Body of pancreas (tissue), 4 donors: ENCODE data around the gene CASP9. TPM values are rescaled to one million over a fixed set of nuclear protein-coding genes. Genes with fewer than 3 reads are reported as not detected.
"Not testable (repeated sequence)": the region's sequence is repeated elsewhere in the genome, so short reads cannot be mapped to it uniquely, and the experiment has no call there.

Experiments used
- ATAC-seq: fragments of 150-250 bp; one replicate; pipeline ENCODE4 v1.9.1; 2016
- DNase-seq, 4 donors: peaks; one replicate each; pipeline ENCODE4 v3.0.0-alpha.2; 2019
- H3K27ac ChIP-seq, 4 donors: fragments of 200-600 bp; sonication (generic); 1 replicate in 3 of 4; 2 replicates in 1 of 4; pipeline versions ENCODE4 v1.5.1 to v1.6.1; 2016 to 2019; ENCODE audit warnings: mild to moderate bottlenecking in 1 of 4, mixed read lengths in 1 of 4, moderate library complexity in 1 of 4
- H3K27me3 ChIP-seq, 2 donors: fragments of 200-600 bp; sonication (generic); one replicate each; pipeline ENCODE4 v1.6.0; 2016; ENCODE audit warnings: mild to moderate bottlenecking in 1 of 2
- H3K36me3 ChIP-seq, 2 donors: fragments of 200-600 bp; sonication (generic); replicated peaks in 1 of 2; 2 replicates each; pipeline ENCODE4 v1.5.1; 2016; ENCODE audit warnings: low read depth in 2 of 2; ENCODE audit not compliant: insufficient read depth in 1 of 2
- H3K4me1 ChIP-seq: fragments of 200-600 bp; sonication (generic); one replicate; pipeline ENCODE4 v1.6.0; 2016
- H3K4me3 ChIP-seq, 2 donors: fragments of 200-600 bp; sonication (generic); 1 replicate in 1 of 2; 2 replicates in 1 of 2; pipeline ENCODE4 v1.5.1; 2016 to 2019
- H3K9me3 ChIP-seq, 3 donors: fragments of 200-600 bp; sonication (generic); 1 replicate in 2 of 3; 2 replicates in 1 of 3; pipeline ENCODE4 v1.5.1; 2016
- POLR2A ChIP-seq, 3 donors: fragments of 450-650 bp; IDR thresholded peaks; one replicate each; pipeline ENCODE4 v1.6.1; 2016; ENCODE audit warnings: antibody characterized with exemption in 3 of 3, mild to moderate bottlenecking in 2 of 3
- WGBS, 2 donors: methylation state at CpG; one replicate each; pipeline ENCODE4 v1.1.5; 2017; 5-methylcytosine and 5-hydroxymethylcytosine counted together
- intact Hi-C: fragments of 100-400 bp; cut with DNase I; formaldehyde crosslinking; loops from one replicate; pipeline ENCODE4 v1.15.1; 2023
- total RNA-seq, 2 donors: library from RNA; depleted of rRNA; stranded (reverse); fragments of >200 nt; gene quantifications; one replicate each; pipeline ENCODE4 v1.1.0, GENCODE V29; 2016
- TF ChIP-seq, protein P1 (sequence below), 7 experiments: fragments of 450-650 bp in 4 of 7; fragments of 200-600 bp in 3 of 7; sonication (generic) in 3 of 7; IDR thresholded peaks; one replicate each; pipeline ENCODE4 v1.5.1; 2016 to 2019; ENCODE audit warnings: antibody characterized with exemption in 7 of 7

CASP9 gene
- total RNA-seq, 2 donors from 2014 or later, result 12.9 to 21.5 TPM

DNA sequence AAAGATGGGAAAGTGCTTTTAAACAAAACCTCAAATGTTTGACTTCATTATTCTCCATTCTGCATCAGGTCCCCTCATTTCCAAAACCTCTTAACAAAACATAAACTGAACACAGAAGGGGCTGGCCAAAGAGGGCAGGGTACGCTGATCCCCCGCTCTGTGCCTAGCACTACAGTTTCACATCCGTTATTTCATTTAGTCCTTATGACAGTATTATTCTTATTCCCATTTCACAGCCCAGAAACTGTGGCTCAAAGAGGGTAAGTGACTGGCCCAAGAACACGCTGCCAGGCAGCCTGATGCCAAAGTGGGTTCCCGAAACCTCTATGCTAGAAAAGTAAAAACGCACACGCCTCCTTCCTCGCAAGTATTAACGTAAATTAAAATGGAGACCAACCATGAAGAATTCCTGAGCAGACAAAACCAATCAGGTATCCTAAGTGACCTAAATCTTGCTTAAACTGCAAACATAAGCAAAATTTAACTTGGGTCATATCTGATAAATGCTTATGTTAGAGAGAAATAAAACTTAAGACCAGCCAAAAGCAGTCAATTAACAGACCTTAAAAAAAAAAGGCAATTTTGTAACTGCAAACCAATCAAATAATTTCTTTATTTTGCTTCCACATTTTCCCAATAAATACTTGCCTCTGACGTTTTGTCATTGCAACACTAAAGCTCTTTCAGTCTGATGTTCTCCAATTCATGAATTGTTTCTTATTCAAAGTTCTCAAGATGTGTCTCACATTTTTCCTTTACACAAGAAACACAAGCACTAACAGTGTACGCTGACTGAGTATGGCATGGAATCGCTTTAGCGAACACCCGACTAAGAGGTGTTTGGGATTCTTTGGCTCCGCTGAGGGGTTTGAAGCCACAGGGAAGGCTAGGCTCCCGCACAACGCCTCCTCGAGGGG, 653 bp downstream of the CASP9 start:
- Histone ChIP-seq H3K27ac (peak overlapping the region; percentile 94 to 99 (median 98)), H3K36me3 (no peaks in the 10 kb centered on the region), H3K4me3 (peak overlapping the region; percentile 5 to 11), H3K27me3 (no peaks in the 10 kb centered on the region), H3K9me3 (no peaks in the 10 kb centered on the region), H3K4me1 (peaks cover 31% of the 10 kb centered on the region)
- DNase-seq (no peak), ATAC-seq (no peak)
- WGBS, 2 donors, result 36 to 38% methylated on average over 15 to 16 of the region's 18 CpGs
- TF ChIP-seq, protein P1, sequence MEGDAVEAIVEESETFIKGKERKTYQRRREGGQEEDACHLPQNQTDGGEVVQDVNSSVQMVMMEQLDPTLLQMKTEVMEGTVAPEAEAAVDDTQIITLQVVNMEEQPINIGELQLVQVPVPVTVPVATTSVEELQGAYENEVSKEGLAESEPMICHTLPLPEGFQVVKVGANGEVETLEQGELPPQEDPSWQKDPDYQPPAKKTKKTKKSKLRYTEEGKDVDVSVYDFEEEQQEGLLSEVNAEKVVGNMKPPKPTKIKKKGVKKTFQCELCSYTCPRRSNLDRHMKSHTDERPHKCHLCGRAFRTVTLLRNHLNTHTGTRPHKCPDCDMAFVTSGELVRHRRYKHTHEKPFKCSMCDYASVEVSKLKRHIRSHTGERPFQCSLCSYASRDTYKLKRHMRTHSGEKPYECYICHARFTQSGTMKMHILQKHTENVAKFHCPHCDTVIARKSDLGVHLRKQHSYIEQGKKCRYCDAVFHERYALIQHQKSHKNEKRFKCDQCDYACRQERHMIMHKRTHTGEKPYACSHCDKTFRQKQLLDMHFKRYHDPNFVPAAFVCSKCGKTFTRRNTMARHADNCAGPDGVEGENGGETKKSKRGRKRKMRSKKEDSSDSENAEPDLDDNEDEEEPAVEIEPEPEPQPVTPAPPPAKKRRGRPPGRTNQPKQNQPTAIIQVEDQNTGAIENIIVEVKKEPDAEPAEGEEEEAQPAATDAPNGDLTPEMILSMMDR (IDR thresholded peaks at IDR 0.05), result no peak
- TF ChIP-seq POLR2A (IDR thresholded peaks at IDR 0.05), result no peak
- intact Hi-C loops, result no loop called here

DNA sequence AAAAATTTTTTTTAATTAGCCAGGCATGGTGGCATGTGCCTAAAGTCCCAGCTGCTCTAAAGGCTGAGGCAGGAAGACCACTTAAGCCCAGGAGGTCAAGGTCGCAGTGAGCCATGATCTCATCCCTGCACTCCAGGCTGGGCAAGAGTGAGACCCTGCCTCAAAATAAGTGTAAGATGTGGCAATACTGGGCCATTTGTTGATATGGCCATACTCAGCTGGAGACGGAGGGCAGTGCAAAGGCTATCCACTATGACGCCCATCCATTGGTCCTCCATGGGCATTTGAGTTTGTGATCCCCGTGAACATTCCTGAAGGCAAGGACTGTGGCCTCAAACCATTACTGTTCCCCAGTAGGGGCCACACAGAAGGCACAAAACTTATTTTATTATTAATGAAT, 1.5 kb downstream of the CASP9 start:
- Histone ChIP-seq H3K27me3 (no peaks in the 10 kb centered on the region), H3K4me3 (no peak overlapping the region), H3K4me1 (peaks cover 23% of the 10 kb centered on the region), H3K27ac (no peak overlapping the region), H3K36me3 (no peaks in the 10 kb centered on the region), H3K9me3 (no peaks in the 10 kb centered on the region)
- DNase-seq (no peak), ATAC-seq (no peak)
- TF ChIP-seq, protein P1 (IDR thresholded peaks at IDR 0.05), result no peak
- TF ChIP-seq POLR2A (IDR thresholded peaks at IDR 0.05), result no peak
- intact Hi-C loops, result no loop called here
- 90 to 97% methylated on average over 4 of the region's 4 CpGs for WGBS, 2 donors

DNA sequence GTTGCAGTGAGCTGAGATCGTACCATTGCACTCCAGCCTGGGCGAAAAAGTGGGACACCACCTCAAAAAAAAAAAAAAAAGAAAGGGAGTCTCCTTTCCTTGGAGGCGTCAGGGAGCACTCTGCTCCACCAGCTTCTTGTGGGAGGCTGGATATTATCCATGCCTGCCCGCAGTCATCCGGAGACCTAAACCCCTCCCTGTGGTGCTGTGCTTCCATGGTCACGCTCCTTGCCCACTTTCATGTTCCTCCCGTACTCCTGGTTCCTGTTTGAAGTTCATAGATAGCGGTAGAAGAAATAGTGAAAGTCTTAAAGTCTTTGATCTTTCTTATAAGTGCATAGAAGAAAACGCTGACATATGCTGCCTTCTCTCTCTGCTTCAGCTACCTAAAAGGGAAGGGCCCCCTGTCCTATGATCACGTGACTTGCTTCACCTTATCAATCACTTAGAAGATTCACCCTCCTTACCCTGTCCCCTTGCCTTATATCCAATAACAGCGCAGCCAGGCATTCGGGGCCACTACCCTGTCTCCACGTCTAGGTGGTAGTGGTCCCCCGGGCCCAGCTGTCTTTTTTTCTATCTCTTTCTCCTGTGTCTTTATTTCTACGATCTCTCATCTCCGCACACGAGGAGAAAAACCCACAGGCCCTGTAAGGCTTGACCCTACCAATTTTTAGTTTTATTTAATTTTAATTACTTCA, 2.7 kb downstream of the CASP9 start:
- intact Hi-C loops, H3K4me3 ChIP-seq, DNase-seq, H3K9me3 ChIP-seq, H3K27ac ChIP-seq, ATAC-seq, H3K27me3 ChIP-seq, H3K36me3 ChIP-seq: not testable (repeated sequence)
- H3K4me1 ChIP-seq, result peaks cover 19% of the 10 kb centered on the region
- WGBS, 2 donors, result 93% methylated on average over 15 to 16 of the region's 17 CpGs

DNA sequence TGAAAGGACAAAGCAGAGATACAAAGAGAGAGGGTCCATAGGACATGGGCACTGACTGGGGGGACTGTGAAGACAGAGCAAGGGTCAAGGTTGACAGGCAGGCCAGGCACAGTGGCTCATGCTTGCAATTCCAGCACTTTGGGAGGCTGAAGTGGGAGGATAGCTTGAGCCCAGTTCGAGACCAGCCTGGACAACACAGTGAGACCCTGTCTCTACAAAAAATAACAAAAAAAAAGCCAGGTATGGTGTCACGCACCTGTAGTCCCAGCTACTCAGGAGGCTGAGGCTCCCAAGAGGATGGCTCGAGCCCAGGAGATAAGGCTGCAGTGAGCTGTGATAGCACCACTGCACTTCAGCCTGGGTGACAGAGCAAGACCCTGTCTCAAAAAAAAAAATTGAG, 4.4 kb downstream of the CASP9 start:
- H3K4me3 ChIP-seq, result no peak overlapping the region
- no peaks in the 10 kb centered on the region for H3K36me3 ChIP-seq
- H3K9me3 ChIP-seq, result no peaks in the 10 kb centered on the region
- intact Hi-C loops, result loop anchor here (10.0 kb wide), 1 partner anchor 185 kb away; no protein-coding TSS in a partner anchor
- peaks cover 7% of the 10 kb centered on the region for H3K4me1 ChIP-seq
- DNase-seq, result no peak
- 85 to 92% methylated on average over 3 of the region's 3 CpGs for WGBS, 2 donors
- no peak for TF ChIP-seq POLR2A (IDR thresholded peaks at IDR 0.05)
- TF ChIP-seq, protein P1 (IDR thresholded peaks at IDR 0.05), result no peak
- H3K27ac ChIP-seq, result no peak overlapping the region
- no peaks in the 10 kb centered on the region for H3K27me3 ChIP-seq
- ATAC-seq, result no peak

DNA sequence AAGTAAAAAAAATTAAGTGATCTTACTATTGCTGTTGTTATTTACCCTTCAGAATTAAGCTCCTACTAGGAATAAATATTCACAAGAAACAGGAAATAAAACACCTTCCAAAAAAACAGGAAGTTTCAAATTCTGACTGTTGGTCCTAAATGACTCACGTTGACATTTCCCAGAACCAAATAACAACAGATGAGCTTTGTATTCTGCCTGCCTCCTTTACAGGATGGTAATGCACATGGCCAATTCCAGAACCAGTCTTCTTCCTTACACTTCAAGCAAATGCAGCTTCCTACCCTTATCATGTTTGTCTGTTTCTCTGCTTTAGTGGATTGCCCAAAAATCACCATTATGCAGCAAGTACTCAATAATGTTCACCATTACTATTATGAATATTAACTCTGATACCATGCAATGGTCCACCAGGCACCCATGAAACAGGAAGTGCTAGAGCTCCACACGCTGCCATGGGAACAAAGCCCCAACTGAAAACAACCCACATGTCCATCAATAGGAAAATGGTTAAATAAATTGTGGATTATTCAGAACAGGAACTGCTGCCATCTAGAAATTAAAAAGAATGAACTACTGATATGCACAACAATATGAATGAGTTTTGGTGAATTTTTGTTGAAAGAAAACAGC, 8.9 kb downstream of the CASP9 start:
- intact Hi-C loops, result loop anchor here (10.0 kb wide), 1 partner anchor 180 kb away; no protein-coding TSS in a partner anchor
- no peak for DNase-seq

DNA sequence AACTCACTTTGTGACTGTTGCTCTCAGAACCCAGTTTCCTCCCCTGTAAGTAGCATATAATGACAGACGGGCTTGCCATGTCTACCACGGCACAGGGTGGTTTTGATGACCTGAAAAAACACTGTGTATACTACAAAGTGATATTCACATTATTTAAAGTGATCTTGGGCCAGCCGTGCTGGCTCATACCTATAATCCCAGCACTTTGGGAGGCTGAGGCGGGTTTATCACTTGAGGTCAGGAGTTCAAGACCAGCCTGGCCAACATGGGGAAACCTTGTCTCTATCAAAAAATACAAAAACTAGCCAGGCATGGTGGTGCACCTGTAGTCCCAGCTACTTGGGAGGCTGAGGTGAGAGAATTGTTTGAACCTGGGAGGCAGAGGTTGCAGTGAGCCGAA, 9.5 kb downstream of the CASP9 start:
- not testable (repeated sequence) for DNase-seq, H3K9me3 ChIP-seq, H3K36me3 ChIP-seq, H3K27me3 ChIP-seq, H3K27ac ChIP-seq, H3K4me3 ChIP-seq, ATAC-seq
- intact Hi-C loops, result loop anchor here (10.0 kb wide), 1 partner anchor 180 kb away; no protein-coding TSS in a partner anchor
- WGBS, 2 donors, result 80 to 90% methylated on average over 5 of the region's 5 CpGs
- H3K4me1 ChIP-seq, result peaks cover 16% of the 10 kb centered on the region

More for the DNA sequence above, 8.9 kb downstream of the CASP9 start:
- Histone ChIP-seq H3K4me3 (no peak overlapping the region), H3K27ac (no peak overlapping the region), H3K36me3 (no peaks in the 10 kb centered on the region), H3K9me3 (no peaks in the 10 kb centered on the region), H3K27me3 (no peaks in the 10 kb centered on the region), H3K4me1 (peaks cover 12% of the 10 kb centered on the region)
- WGBS, 2 donors, result 57 to 80% methylated on average over 2 of the region's 2 CpGs
- no peak for ATAC-seq
- no peak for TF ChIP-seq POLR2A (IDR thresholded peaks at IDR 0.05)
- TF ChIP-seq, protein P1 (IDR thresholded peaks at IDR 0.05), result no peak
